GM21526 (cell line): ENCODE results near the gene TRIM9.

Source experiments
- ATAC-seq: cut with Tn5 transposase; IDR thresholded peaks from one replicate; pipeline ENCODE4 v1.9.1; 2021; ENCODE audit warnings: moderate library complexity; ENCODE audit not compliant: unreplicated experiment, low FRiP score

TRIM9 gene

GRCh38 chr14:51059032-51059431, 35.9 kb downstream of the TRIM9 start:
- no peak for ATAC-seq

DNA sequence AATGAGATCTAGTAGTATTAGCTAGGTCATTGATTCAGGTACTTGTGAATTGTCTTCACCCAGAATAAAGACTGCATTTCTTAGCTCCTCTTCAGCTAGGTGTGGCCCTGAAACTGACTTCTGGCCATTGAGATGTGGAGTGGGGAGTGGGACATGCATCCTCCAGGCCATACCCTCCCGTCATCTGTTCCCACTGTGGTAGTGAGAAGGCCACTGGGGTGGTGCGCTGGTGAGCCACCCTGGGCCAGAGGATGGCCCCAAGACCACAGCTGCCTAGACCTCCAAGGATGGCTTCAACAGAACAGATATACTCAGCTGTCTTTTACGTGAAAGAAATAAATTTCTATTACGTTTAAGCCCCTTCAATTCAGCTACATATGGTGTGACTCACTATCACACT, 36.5 kb downstream of the TRIM9 start:
- ATAC-seq: no peak

DNA sequence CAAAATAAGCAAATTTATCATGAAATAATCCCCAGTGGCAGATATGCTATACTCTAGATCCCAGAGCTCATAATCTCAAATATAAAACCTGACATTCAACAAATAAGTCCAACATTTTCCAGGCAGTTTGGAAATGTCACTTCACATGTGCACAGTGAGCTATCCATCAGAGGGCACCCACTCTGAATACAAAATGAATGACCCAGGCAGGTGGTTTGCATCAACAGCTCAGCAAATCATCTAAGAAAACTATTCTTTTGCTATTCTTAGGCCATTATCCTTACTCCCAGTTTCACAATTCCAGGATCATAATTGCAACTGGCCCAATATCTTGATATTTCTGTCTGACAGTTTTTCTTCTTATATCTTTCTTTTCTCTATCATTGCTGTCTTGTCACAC, 38.5 kb downstream of the TRIM9 start:
- no peak for ATAC-seq

- ATAC-seq: no peak
Measured at GRCh38 chr14:51053157-51053556, 41.7 kb downstream of the TRIM9 start.

- ATAC-seq: no peak
Measured at GRCh38 chr14:51044961-51045360, 49.9 kb downstream of the TRIM9 start.

- ATAC-seq: no peak
Measured at GRCh38 chr14:51041883-51042282, 53.0 kb downstream of the TRIM9 start.

- ATAC-seq: no peak
Measured at GRCh38 chr14:51041108-51041531, 53.8 kb downstream of the TRIM9 start.

- no peak for ATAC-seq
Measured at GRCh38 chr14:51039252-51039651, 55.7 kb downstream of the TRIM9 start.

DNA sequence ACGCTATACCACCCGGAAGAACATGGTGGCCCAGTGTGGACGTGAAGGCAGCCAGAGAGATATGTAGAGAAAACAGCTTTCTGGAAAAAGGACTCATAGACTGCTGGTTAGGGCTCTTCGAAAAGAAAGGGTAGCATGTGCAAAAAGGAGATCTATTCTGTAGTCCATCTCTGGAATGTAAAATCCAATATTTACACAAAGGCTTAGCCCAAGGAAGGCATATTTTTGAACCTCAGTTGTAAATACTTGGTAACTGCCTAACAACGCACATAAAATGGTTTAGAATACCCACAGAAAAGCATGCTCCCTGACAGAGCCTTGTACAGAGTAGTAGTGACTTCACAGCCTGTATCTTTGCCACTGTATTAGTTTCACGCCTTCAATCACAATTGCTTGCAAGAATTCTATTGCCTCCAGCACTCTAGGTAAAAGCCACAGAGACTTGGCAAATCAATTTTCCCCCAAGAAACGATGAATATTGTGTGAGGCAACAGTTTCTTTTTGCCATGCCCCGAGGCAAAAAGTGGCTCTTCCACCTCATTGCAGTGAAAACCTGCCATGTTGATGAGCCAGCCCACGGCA, 59.2 kb downstream of the TRIM9 start:
- ATAC-seq: no peak

DNA sequence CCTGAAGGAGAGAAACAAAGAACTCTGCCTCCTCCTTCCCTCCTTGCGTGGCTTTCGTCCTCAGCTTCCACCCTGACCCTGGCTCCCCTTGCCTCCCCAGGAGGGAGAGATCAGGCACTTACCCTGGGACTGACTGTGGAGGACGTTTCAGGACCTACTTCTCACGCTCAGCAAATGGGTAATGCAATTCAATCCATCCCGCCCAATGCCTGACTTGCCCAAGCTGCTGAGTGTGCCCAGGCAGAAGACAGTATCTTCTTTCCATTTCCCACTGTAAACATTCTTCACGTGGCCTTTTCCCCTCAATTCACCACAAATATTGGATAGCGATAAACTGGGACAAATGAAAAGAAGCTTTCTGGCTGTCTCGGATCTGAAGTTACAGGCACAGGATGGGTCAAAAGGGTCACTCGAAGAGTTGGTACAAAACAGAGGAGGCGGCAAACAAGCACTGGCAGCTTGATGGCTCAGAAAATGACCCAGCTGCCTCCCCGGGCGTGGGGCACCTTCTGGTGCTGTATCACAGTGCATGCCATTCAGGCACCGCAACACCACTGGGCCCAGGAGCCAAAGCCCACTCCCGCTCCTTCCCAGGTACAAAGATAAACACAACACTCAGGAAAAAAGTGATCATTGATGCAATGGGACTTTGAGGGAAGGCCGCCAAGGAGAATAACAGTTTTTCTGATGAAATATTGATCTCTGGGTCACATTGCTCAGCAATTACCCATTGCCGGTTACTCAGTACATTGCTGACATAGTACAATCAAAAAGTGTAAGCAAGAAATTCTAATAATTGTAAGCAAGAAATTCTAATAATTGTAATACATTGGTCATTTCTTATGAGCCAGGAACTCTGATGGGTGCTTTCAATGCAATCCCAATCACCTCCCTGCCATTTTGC, 65.8 kb downstream of the TRIM9 start:
- ATAC-seq: no peak

DNA sequence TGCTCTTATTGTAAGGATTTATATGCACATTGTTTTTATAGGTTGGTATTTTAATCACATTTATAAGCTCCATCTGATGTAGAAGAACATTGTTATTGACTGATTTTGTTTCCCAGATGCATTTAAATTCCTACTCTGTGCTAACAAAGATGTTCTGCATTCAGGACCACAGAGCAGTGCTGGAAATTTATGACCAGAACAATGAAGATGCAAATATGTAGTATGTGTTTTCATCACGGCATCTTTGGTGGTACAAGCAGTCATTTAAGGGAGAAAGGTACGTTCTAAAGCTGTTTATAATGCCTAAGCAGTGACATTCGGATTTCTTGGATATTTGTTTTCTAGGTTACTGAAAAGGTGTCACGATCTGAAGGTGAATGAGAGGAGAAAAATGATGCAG, 66.5 kb downstream of the TRIM9 start:
- ATAC-seq: no peak

- no peak for ATAC-seq
Measured at GRCh38 chr14:51024377-51024776, 70.5 kb downstream of the TRIM9 start.

- ATAC-seq: no peak
Measured at GRCh38 chr14:51023964-51024363, 70.9 kb downstream of the TRIM9 start.

- ATAC-seq: no peak
Measured at GRCh38 chr14:51022769-51023168, 72.1 kb downstream of the TRIM9 start.

DNA sequence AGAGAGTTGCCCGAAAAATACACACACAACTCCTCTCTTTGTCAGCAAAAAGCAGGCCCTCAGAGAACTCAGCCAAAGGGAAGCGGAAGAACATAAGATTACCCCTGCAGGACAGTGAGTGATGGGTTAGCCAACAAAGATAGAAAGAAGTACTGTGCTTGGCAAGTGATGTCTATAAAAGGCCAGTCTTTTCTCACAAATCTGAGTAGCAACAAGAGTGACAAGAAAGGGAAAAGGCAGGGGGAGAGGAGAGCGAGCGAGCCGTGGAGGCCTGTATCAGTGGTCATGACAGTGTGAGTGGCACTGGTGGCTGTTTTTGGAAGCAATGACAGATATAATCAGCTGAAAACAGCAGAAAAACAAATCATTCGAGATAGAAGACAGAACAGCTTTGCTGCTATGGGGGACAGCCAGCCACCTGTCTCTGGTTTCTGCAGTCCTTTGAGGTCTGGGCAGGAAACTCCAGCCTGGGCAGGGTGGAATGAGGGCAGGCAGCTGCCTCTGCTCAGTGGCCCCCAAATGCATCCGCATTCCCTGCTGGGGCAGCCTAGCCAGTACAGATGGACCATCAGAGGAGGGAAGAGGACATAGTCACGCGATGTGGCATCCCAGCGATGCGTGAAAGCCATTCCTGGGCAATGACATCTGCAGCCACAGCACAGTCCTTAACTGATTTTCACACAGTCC, 74.7 kb downstream of the TRIM9 start:
- ATAC-seq: no peak

GRCh38 chr14:51019089-51019488, 75.8 kb downstream of the TRIM9 start:
- no peak for ATAC-seq

DNA sequence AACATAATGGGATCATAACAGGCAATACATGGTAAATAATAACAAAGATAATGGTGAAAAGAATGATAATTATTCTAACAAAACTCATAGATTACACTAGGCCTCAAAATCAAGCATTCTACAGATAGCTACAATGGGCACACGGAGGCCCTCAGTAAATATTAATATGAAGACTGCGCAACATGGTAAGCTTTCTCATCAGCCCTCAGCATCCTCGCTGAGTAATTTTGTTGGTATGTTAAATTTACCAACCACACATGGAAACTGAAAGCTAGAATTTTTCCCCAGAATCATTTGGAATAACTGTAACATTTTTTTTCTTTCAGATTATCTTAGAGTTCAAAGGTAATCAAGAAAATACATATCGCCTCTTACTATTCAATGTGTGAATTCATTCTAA, 76.4 kb downstream of the TRIM9 start:
- ATAC-seq: no peak

DNA sequence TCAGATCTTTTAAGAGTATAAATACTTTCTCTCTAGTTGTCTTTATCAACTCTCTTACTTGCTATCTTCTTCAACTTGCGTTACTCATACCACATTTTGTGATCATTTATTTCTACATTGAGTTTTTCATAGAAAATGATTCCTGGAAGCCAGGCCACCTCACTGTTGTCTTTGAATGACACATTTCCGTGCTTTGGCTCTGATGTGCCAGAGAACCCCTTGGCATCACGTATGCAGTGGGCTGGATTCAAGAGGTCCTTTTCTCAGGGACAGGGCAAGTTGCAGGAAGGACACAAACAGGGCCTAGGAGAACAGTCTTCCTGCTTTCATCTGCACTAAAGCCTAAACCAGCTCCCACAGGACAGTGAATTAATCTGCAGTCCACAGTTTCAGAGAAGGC, 80.3 kb downstream of the TRIM9 start:
- no peak for ATAC-seq

DNA sequence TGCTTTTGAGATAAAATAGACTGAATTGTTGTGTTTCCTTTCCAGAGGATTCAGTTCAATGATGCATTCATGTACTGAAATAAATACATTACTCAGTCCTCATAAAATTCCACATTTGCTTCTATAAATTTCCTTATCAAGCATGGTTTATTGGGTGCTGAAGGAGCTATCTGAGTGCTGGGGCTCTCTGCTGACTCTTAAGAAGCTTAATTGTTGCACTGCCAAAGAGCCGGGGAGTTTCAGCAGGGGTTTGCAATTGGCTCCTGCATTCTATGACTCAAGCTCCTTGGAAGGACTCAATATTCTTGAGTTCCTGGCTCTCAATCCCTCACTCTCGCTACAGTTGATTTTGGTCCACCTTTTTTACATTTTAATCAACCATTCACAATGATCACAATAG, 80.8 kb downstream of the TRIM9 start:
- ATAC-seq: no peak

DNA sequence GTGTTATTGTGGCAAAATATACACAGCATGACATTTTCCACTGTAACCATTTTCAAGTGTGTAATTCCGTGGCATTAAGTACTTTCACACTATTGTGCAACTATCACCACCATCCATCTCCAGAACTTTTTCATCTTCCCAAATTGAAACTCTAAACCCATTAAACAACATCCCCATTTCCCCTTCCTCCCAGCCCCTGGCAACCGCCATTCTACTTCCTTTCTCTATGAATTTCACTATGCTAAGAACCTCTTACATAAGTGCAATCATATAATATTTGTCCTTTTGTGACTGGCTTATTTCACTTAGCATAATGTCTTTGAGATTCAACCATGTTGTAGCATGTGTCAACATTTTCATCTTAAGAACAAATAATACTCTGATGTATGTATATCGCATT, 82.8 kb downstream of the TRIM9 start:
- no peak for ATAC-seq

- no peak for ATAC-seq
Measured at GRCh38 chr14:51008446-51008845, 86.5 kb downstream of the TRIM9 start.

DNA sequence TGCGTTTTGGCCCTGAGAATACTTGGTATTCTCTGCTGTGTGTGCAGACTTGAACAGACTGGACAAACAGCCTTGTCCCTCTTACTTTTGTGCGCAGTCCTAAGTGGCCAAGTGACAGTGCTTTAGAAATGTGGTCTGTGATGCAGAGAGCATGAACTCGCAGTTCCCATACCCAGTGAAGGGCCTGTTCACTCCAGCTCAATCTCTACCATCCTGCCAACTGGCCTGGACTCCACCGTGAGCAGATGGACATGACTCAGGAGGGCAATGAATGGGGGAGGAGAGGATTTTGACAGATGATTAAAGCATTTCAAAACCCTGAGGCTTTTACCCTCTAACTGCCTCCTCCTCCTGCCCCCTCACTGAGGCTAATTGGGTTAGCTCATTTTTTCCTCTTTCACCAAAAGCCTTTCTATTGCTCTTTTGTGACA, 88.1 kb downstream of the TRIM9 start:
- no peak for ATAC-seq
